ENCODE results near the gene SARS1. TPM values are rescaled to one million over a fixed set of nuclear protein-coding genes. Genes with fewer than 3 reads are reported as not detected.

Gene SARS1
- total RNA-seq, 1 experiment from 2014 or later: 492 TPM

- Mint-ChIP-seq H3K36me3 (ENCODE audit: insufficient read depth, unreplicated experiment) (no peaks in the 10 kb centered on the region), H3K27ac (ENCODE audit: low read depth, unreplicated experiment) (no peak overlapping the region), H3K4me1 (ENCODE audit: insufficient read depth, unreplicated experiment) (peaks cover 16% of the 10 kb centered on the region), H3K9me3 (ENCODE audit: unreplicated experiment) (no peaks in the 10 kb centered on the region), H3K27me3 (ENCODE audit: insufficient read depth, unreplicated experiment) (no peaks in the 10 kb centered on the region), H3K4me3 (ENCODE audit: unreplicated experiment) (no peak overlapping the region)
- ChIA-PET POLR2A (no interaction called here), CTCF (interaction anchor here (0.9 kb wide), 1 partner anchor 12 kb away, joined by 3 read pairs; no protein-coding TSS in a partner anchor)
- DNase-seq (ENCODE audit: unreplicated experiment): no peak
- intact Hi-C loops (cut with micrococcal nuclease): no loop called here
- no peak for TF ChIP-seq CTCF (IDR thresholded peaks at IDR 0.05; ENCODE audit: unreplicated experiment)
- no TSS peak for BruUV-seq (replicated peaks)
Measured at GRCh38 chr1:109188781-109189180, 24.9 kb upstream of the SARS1 start.

- TF ChIP-seq CTCF (IDR thresholded peaks at IDR 0.05; ENCODE audit: unreplicated experiment): no peak
- ChIA-PET POLR2A (no interaction called here), CTCF (no interaction called here)
- BruUV-seq (replicated peaks): no TSS peak
- no peaks in the 10 kb centered on the region for H3K36me3 Mint-ChIP-seq (ENCODE audit: insufficient read depth, unreplicated experiment)
- intact Hi-C loops (cut with micrococcal nuclease): loop anchor here (10.0 kb wide), 1 partner anchor 345 kb away; the partner anchor contains the start of gene GPR61
- H3K9me3 Mint-ChIP-seq (ENCODE audit: unreplicated experiment): no peaks in the 10 kb centered on the region
- H3K27me3 Mint-ChIP-seq (ENCODE audit: insufficient read depth, unreplicated experiment): no peaks in the 10 kb centered on the region
- H3K27ac Mint-ChIP-seq (ENCODE audit: low read depth, unreplicated experiment): no peak overlapping the region
- H3K4me1 Mint-ChIP-seq (ENCODE audit: insufficient read depth, unreplicated experiment): peaks cover 15% of the 10 kb centered on the region
- H3K4me3 Mint-ChIP-seq (ENCODE audit: unreplicated experiment): no peak overlapping the region
- no peak for DNase-seq (ENCODE audit: unreplicated experiment)
Measured at GRCh38 chr1:109190189-109190588, 23.5 kb upstream of the SARS1 start.

- intact Hi-C loops (cut with micrococcal nuclease): loop anchor here (10.0 kb wide), 1 partner anchor 343 kb away; the partner anchor contains the start of gene GPR61
- TF ChIP-seq CTCF (IDR thresholded peaks at IDR 0.05; ENCODE audit: unreplicated experiment): no peak
Measured at GRCh38 chr1:109191377-109191776, 22.3 kb upstream of the SARS1 start.

GRCh38 chr1:109191891-109192290 lies 21.8 kb upstream of the SARS1 start:
- intact Hi-C loops (cut with micrococcal nuclease): loop anchor here (2.0 to 10.0 kb wide), 2 partner anchors 79 to 343 kb away; partner anchors contain the start of gene GPR61
- CTCF ChIA-PET: interaction anchor here (0.6 to 0.8 kb wide), 2 partner anchors 96 to 229 kb away, joined by 3 read pairs; no protein-coding TSS in a partner anchor
- POLR2A ChIA-PET: no interaction called here
- no peak for DNase-seq (ENCODE audit: unreplicated experiment)
- peaks cover 5% of the 10 kb centered on the region for H3K4me1 Mint-ChIP-seq (ENCODE audit: insufficient read depth, unreplicated experiment)
- H3K4me3 Mint-ChIP-seq (ENCODE audit: unreplicated experiment): no peak overlapping the region
- BruUV-seq (replicated peaks): no TSS peak
- H3K27me3 Mint-ChIP-seq (ENCODE audit: insufficient read depth, unreplicated experiment): no peaks in the 10 kb centered on the region
- H3K36me3 Mint-ChIP-seq (ENCODE audit: insufficient read depth, unreplicated experiment): no peaks in the 10 kb centered on the region
- no peaks in the 10 kb centered on the region for H3K9me3 Mint-ChIP-seq (ENCODE audit: unreplicated experiment)
- no peak for TF ChIP-seq CTCF (IDR thresholded peaks at IDR 0.05; ENCODE audit: unreplicated experiment)
- H3K27ac Mint-ChIP-seq (ENCODE audit: low read depth, unreplicated experiment): no peak overlapping the region

More at GRCh38 chr1:109191377-109191776, 22.3 kb upstream of the SARS1 start:
- CTCF ChIA-PET: interaction anchor here (0.6 to 0.7 kb wide), 2 partner anchors 78 to 95 kb away, joined by 3 to 4 read pairs; no protein-coding TSS in a partner anchor
- no peaks in the 10 kb centered on the region for H3K27me3 Mint-ChIP-seq (ENCODE audit: insufficient read depth, unreplicated experiment)
- POLR2A ChIA-PET: no interaction called here
- H3K4me1 Mint-ChIP-seq (ENCODE audit: insufficient read depth, unreplicated experiment): peaks cover 5% of the 10 kb centered on the region
- H3K4me3 Mint-ChIP-seq (ENCODE audit: unreplicated experiment): no peak overlapping the region
- H3K27ac Mint-ChIP-seq (ENCODE audit: low read depth, unreplicated experiment): no peak overlapping the region
- H3K36me3 Mint-ChIP-seq (ENCODE audit: insufficient read depth, unreplicated experiment): no peaks in the 10 kb centered on the region
- BruUV-seq (replicated peaks): no TSS peak
- H3K9me3 Mint-ChIP-seq (ENCODE audit: unreplicated experiment): no peaks in the 10 kb centered on the region
- DNase-seq (ENCODE audit: unreplicated experiment): no peak

Data from MCF 10A (cell line).